Kidney (tissue), 14 donors: ENCODE results near the gene SCRN2. TPM values are rescaled to one million over a fixed set of nuclear protein-coding genes. Genes with fewer than 3 reads are reported as not detected.
A peak's percentile ranks its signal among the peaks of the same experiment; 100 is the strongest.

Source experiments
- DNase-seq, 5 donors: peaks; one replicate each; pipeline ENCODE4 v3.0.0-alpha.2; 2013 to 2020
- FAIRE-seq: peaks from 2 replicates; lab custom pipeline; 2012; peaks lifted over from hg19 to GRCh38; lab: Jason Lieb, UNC
- H3K27ac ChIP-seq, 2 donors: one replicate each; pipeline ENCODE4 v1.7.0; 2013; ENCODE audit warnings: low read depth in 2 of 2, low read length in 2 of 2, inconsistent platforms in 1 of 2
- H3K27me3 ChIP-seq: one replicate; pipeline ENCODE4 v1.7.1; 2013; ENCODE audit warnings: low read length, inconsistent platforms; ENCODE audit not compliant: control insufficient read depth, insufficient read depth
- H3K36me3 ChIP-seq, 3 donors: one replicate each; pipeline versions ENCODE4 v1.7.0 to v1.7.1; 2013; ENCODE audit warnings: low read length in 3 of 3, control low read depth in 1 of 3, inconsistent platforms in 1 of 3; ENCODE audit not compliant: insufficient read depth in 3 of 3, control insufficient read depth in 2 of 3
- H3K4me1 ChIP-seq, 3 donors: one replicate each; pipeline versions ENCODE4 v1.7.0 to v1.7.1; 2013; ENCODE audit warnings: low read length in 3 of 3, inconsistent platforms in 1 of 3, low read depth in 1 of 3; ENCODE audit not compliant: control insufficient read depth in 2 of 3, insufficient read depth in 2 of 3
- H3K4me3 ChIP-seq, 3 donors: one replicate each; pipeline versions ENCODE4 v1.7.0 to v1.8.1; 2013; ENCODE audit warnings: low read length in 3 of 3, control low read depth in 1 of 3, inconsistent platforms in 1 of 3
- H3K9ac ChIP-seq, 3 donors: one replicate each; pipeline versions ENCODE4 v1.7.0 to v1.7.1; 2013; ENCODE audit warnings: low read length in 3 of 3, control low read depth in 1 of 3, inconsistent platforms in 1 of 3
- H3K9me3 ChIP-seq, 3 donors: one replicate each; pipeline versions ENCODE4 v1.7.0 to v1.7.1; 2013; ENCODE audit warnings: low read length in 3 of 3, control low read depth in 1 of 3, inconsistent platforms in 1 of 3; ENCODE audit not compliant: control insufficient read depth in 2 of 3, insufficient read depth in 1 of 3
- intact Hi-C: fragments of 100-400 bp; cut with DNase I; formaldehyde crosslinking; loops from one replicate; pipeline ENCODE4 v1.11.1; 2022
- polyA plus RNA-seq: library from polyadenylated mRNA; stranded (reverse); fragments of 350-450 nt; fragmentation: Illumina TruSeq; extraction: RNeasy Lipid Tissue Mini Kit (QIAGEN cat#74804); gene quantifications from one replicate; pipeline ENCODE4 v1.2.3, GENCODE V29; 2014; ENCODE audit warnings: low read depth, low replicate concordance; ENCODE audit not compliant: insufficient read depth
- total RNA-seq: library from RNA; stranded (reverse); fragmentation: NEBNext Ultra II Directional; extraction: Animal tissue kit (Norgen Biotek cat#: 25700); gene quantifications from one replicate; pipeline ENCODE4 v1.2.1, GENCODE V29; 2021
- TF ChIP-seq, protein P1 (sequence below): IDR thresholded peaks from 3 replicates; pipeline ENCODE4 v1.5.1; 2012; ENCODE audit warnings: mild to moderate bottlenecking, moderate library complexity, borderline replicate concordance; ENCODE audit not compliant: insufficient read depth; ENCODE audit errors: extremely low read depth
- donor health status: control.
- donor health status: control.
- donor health status: control.
- donor health status: control.
- donor health status: control.
- donor health status: DM: yes; HTN: yes; CAD: no.
- donor health status: Normal renal cell carcinoma (clear cell type).

SCRN2 gene
- total and polyA plus RNA-seq, 2 donors from 2014 or later = 40.3 to 172 TPM

DNA sequence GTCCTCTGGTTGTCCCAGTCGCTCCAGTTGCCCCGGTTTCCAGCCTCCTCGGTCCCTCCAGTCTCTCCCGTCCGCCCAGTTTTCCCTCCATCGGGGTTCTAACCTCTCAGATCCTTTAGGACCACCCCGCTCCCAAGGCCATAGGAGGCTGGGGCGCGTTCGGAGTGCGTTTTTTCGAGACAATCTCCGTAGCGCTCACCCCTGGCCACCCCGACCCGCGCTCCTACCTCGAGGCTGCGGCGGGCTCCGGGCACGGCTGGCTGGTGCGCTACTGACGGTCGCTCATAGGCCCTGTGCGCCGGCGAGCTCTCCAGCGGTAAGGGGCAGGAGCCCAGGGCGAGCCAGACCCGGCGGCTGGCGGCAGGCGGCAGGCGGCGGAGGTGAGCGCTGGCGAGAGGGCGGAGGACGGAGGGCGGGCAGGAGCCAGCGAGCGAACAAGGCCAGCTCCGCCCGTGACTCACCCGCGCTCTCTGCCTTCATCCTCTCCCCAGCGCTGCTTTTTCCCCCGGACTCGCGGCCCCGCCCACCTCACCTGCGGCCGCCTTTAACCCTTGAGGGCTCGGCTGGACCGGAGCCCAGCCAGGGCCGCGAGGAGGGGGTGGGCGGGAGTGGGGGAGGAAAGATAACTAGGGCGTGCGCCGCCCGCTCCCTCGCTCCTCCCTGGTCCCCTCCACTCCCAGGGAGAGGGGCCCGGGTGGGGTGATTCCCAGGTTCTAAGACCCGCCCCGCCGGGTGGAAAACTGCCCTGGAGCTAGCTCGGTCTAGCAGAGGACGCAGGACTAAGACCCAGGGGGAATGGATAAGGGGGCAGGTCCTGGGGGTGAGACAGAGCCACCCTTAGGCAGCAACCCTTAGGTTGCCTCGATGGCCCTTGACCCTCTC is 9.9 kb upstream of the SCRN2 start, which contains the start of gene SP6:
Gene SP6, minus strand, starts transcription at position 472 of the 882 bp plus-strand sequence. CDS start 2,734 bp downstream, outside the sequence.
- TF ChIP-seq, protein P1, sequence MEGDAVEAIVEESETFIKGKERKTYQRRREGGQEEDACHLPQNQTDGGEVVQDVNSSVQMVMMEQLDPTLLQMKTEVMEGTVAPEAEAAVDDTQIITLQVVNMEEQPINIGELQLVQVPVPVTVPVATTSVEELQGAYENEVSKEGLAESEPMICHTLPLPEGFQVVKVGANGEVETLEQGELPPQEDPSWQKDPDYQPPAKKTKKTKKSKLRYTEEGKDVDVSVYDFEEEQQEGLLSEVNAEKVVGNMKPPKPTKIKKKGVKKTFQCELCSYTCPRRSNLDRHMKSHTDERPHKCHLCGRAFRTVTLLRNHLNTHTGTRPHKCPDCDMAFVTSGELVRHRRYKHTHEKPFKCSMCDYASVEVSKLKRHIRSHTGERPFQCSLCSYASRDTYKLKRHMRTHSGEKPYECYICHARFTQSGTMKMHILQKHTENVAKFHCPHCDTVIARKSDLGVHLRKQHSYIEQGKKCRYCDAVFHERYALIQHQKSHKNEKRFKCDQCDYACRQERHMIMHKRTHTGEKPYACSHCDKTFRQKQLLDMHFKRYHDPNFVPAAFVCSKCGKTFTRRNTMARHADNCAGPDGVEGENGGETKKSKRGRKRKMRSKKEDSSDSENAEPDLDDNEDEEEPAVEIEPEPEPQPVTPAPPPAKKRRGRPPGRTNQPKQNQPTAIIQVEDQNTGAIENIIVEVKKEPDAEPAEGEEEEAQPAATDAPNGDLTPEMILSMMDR = peak; percentile 11
- intact Hi-C loops = no loop called here
- Histone ChIP-seq H3K9me3 (no peaks in the 10 kb centered on the region), H3K4me1 (peaks cover 0 to 10% (median 3%) of the 10 kb centered on the region in 3 donors), H3K27ac (peak within 1 kb of the TSS in 1 of 2 donors; percentile 17), H3K4me3 (peak within 1 kb of the TSS; percentile 11 to 46 (median 31)), H3K36me3 (no peaks in the 10 kb centered on the region), H3K9ac (peak within 1 kb of the TSS in 2 of 3 donors; percentile 34 to 60), H3K27me3 (peaks cover 44% of the 10 kb centered on the region)
- no peak for FAIRE-seq
- peak; percentile 83 to 94 (median 85) for DNase-seq

DNA sequence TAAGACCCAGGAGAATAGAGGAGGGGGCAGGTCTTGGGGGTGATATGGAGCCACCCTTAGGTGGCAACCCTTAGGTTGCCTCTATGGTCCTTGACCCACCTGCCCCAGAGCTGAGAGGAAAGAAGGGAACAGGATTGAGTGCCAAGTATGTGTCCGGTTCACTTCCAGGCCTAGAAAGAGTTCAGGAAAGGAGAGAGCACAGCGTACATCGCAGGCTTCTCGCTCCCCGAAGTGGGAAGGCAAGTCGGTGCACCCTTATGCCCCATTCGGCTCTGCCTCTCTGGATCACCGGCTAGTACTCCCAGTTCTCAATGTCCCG is 9.3 kb upstream of the SCRN2 start:
- peaks cover 0 to 10% (median 3%) of the 10 kb centered on the region in 3 donors for H3K4me1 ChIP-seq
- no peaks in the 10 kb centered on the region for H3K9me3 ChIP-seq
- H3K9ac ChIP-seq = peak overlapping the region in 1 of 3 donors; percentile 34
- H3K27ac ChIP-seq = peak overlapping the region in 1 of 2 donors; percentile 17
- no peaks in the 10 kb centered on the region for H3K36me3 ChIP-seq
- peaks cover 44% of the 10 kb centered on the region for H3K27me3 ChIP-seq
- TF ChIP-seq, protein P1 = no peak
- H3K4me3 ChIP-seq = peak overlapping the region; percentile 11 to 46 (median 31)
- intact Hi-C loops = no loop called here
- FAIRE-seq (no peak), DNase-seq (no peak)

- FAIRE-seq = no peak
- no peak overlapping the region for H3K27ac ChIP-seq
- H3K36me3 ChIP-seq = no peaks in the 10 kb centered on the region
- TF ChIP-seq, protein P1 = no peak
- no peaks in the 10 kb centered on the region for H3K9me3 ChIP-seq
- DNase-seq = no peak
- intact Hi-C loops = loop anchor here (5.0 to 10.0 kb wide), 2 partner anchors 39 to 167 kb away; no protein-coding TSS in a partner anchor
- no peak overlapping the region for H3K9ac ChIP-seq
- peaks cover 0 to 13% (median 3%) of the 10 kb centered on the region in 3 donors for H3K4me1 ChIP-seq
- peaks cover 27% of the 10 kb centered on the region for H3K27me3 ChIP-seq
- H3K4me3 ChIP-seq = no peak overlapping the region
Measured at GRCh38 chr17:47848198-47848513, 7.1 kb upstream of the SCRN2 start.
